ENCODE data around the gene ITPKA.

ITPKA gene

GRCh38 chr15:41511899-41512369 lies 18.3 kb downstream of the ITPKA start:
- peak; percentile 23 for DNase-seq

GRCh38 chr15:41512512-41512939 lies 18.9 kb downstream of the ITPKA start:
- DNase-seq: no peak

- peak; percentile 32 for DNase-seq
These were observed 19.3 kb downstream of the ITPKA start for GRCh38 chr15:41512940-41513505.

GRCh38 chr15:41513506-41514227 lies 20.0 kb downstream of the ITPKA start, which contains the start of gene LTK:
Gene LTK, minus strand, starts transcription at chr15:41513827. Its CDS starts 118 bp downstream, at chr15:41513709.
- DNase-seq: no peak

GRCh38 chr15:41517895-41518449 lies 24.3 kb downstream of the ITPKA start:
- DNase-seq: no peak

- no peak for DNase-seq
These were observed 27.0 kb downstream of the ITPKA start for GRCh38 chr15:41520636-41521035.

- DNase-seq: no peak
These were observed 27.9 kb downstream of the ITPKA start for GRCh38 chr15:41521614-41522013.

- DNase-seq: no peak
These were observed 29.4 kb downstream of the ITPKA start for GRCh38 chr15:41523097-41523496.

- no peak for DNase-seq
These were observed 36.8 kb downstream of the ITPKA start for GRCh38 chr15:41530363-41530956.

GRCh38 chr15:41535544-41535943 lies 41.9 kb downstream of the ITPKA start:
- no peak for DNase-seq

GRCh38 chr15:41536866-41537265 lies 43.2 kb downstream of the ITPKA start:
- DNase-seq: no peak

GRCh38 chr15:41543521-41543870 lies 49.8 kb downstream of the ITPKA start:
- DNase-seq: no peak

- no peak for DNase-seq
These were observed 51.0 kb downstream of the ITPKA start for GRCh38 chr15:41544650-41545015.

GRCh38 chr15:41545218-41545617 lies 51.5 kb downstream of the ITPKA start:
- DNase-seq: no peak

GRCh38 chr15:41546851-41547786 lies 53.4 kb downstream of the ITPKA start:
- DNase-seq: no peak

GRCh38 chr15:41550066-41550775 lies 56.5 kb downstream of the ITPKA start:
- no peak for DNase-seq
